Fibroblast of skin of abdomen (primary cell): ENCODE measurements around the gene NYAP1.
A peak's percentile ranks its signal among the peaks of the same experiment; 100 is the strongest.

Experiments used
- DNase-seq: peaks from one replicate; pipeline ENCODE4 v3.0.0-alpha.2; 2013

NYAP1 gene

GRCh38 chr7:100457033-100457432 is 26.7 kb upstream of the NYAP1 start:
- DNase-seq: no peak

- no peak for DNase-seq
Measured at GRCh38 chr7:100464210-100464660, 19.5 kb upstream of the NYAP1 start, which contains the start of gene SPACDR. TSS of gene SPACDR (minus strand) at chr7:100464260. CDS start at chr7:100464025, 235 bp downstream.

GRCh38 chr7:100464791-100465190 is 18.9 kb upstream of the NYAP1 start:
- DNase-seq: no peak

GRCh38 chr7:100465299-100465698 is 18.4 kb upstream of the NYAP1 start:
- DNase-seq: no peak

- peak; percentile 73 for DNase-seq
Measured at GRCh38 chr7:100465702-100466311, 17.9 kb upstream of the NYAP1 start.

- no peak for DNase-seq
Measured at GRCh38 chr7:100466653-100467605, 16.8 kb upstream of the NYAP1 start.

- DNase-seq: no peak
Measured at GRCh38 chr7:100467638-100468373, 15.9 kb upstream of the NYAP1 start.

- DNase-seq: peak; percentile 59
Measured at GRCh38 chr7:100469227-100470044, 14.3 kb upstream of the NYAP1 start.

GRCh38 chr7:100471021-100471420 is 12.7 kb upstream of the NYAP1 start:
- no peak for DNase-seq

- no peak for DNase-seq
Measured at GRCh38 chr7:100472121-100472851, 11.4 kb upstream of the NYAP1 start.

- DNase-seq: no peak
Measured at GRCh38 chr7:100472854-100473499, 10.8 kb upstream of the NYAP1 start.

GRCh38 chr7:100475549-100475948 is 8.2 kb upstream of the NYAP1 start:
- no peak for DNase-seq

GRCh38 chr7:100476101-100476780 is 7.5 kb upstream of the NYAP1 start:
- DNase-seq: no peak

GRCh38 chr7:100476903-100477870 is 6.5 kb upstream of the NYAP1 start:
- no peak for DNase-seq

GRCh38 chr7:100477871-100478267 is 5.9 kb upstream of the NYAP1 start:
- no peak for DNase-seq

GRCh38 chr7:100478958-100479660 is 4.6 kb upstream of the NYAP1 start, which contains the start of gene TSC22D4:
TSS of gene TSC22D4 (minus strand) at chr7:100479214. CDS start at chr7:100478038, 1,176 bp downstream.
- peak; percentile 94 for DNase-seq

- no peak for DNase-seq
Measured at GRCh38 chr7:100481466-100481865, 2.3 kb upstream of the NYAP1 start.

- DNase-seq: no peak
Measured at GRCh38 chr7:100482728-100483089, 1.0 kb upstream of the NYAP1 start.
